Measurements from ENCODE around the gene MAGI1.

Gene MAGI1

DNA sequence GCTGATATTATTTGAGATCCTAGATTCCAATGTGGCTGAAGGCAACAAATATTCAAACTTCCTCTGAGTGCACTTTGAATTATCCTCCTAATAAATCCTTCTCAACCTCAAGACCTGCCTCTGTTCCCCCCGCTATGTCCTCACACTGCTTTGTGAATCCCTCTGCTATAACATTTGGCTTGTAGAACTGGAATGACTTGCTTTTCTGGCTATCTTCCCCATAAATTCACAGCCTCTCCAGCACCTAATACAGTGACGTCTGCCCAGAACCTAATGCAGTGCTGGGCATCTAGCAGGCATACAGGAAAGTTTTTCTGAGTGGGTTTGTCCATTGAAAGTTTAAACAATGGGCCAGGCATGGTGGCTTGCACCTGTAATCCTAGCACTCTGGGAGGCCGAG is 707.0 kb downstream of the MAGI1 start:
- Mint-ChIP-seq H3K9me3 (ENCODE audit: low read depth) (peaks cover 3% of the 10 kb centered on the region), H3K27me3 (no peaks in the 10 kb centered on the region)

DNA sequence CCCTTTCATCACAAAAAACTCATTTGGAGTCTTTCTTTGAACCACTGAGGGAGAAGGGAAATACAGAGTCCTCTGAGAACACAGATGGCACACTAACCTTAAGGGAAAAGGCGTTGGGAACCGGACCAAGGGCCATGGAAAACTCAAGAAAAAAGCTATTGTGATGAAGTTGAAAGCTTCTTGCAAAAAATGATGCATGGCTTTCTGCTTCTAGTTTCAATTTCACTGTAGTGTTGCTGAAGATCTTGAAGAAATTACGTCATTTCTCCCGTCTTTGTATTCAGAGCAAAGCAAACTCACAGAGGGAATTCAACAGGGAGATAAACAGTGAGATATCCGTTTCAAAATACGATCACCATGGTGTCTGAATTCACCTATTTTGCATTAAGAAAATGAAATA is 708.6 kb downstream of the MAGI1 start:
- Mint-ChIP-seq H3K36me3 (no peaks in the 10 kb centered on the region), H3K27ac (no peak overlapping the region), H3K27me3 (no peaks in the 10 kb centered on the region), H3K4me3 (no peak overlapping the region), H3K4me1 (ENCODE audit: low read depth) (no peaks in the 10 kb centered on the region), H3K9me3 (ENCODE audit: low read depth) (peaks cover 6% of the 10 kb centered on the region)

More for the DNA sequence above, 707.0 kb downstream of the MAGI1 start:
- Mint-ChIP-seq H3K36me3 (no peaks in the 10 kb centered on the region), H3K4me3 (no peak overlapping the region), H3K27ac (no peak overlapping the region), H3K4me1 (ENCODE audit: low read depth) (no peaks in the 10 kb centered on the region)

DNA sequence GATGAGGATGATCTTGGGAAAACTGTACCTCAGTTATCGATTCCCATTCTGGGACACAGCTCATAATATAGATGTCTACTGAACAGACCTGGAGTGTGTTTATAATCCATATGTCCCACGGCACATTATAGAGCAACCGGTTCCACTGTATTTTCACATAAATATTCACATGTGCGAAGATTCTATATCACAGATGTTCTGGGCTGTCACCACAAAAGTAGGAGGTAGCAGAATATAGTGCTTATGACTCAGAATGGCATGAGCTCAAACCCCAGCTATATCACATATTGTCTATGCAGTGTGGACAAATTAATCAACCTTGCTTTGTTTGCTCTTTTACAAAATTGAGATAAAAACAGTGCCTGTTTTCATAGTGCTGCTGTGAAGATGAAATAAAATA is 710.6 kb downstream of the MAGI1 start:
- Mint-ChIP-seq H3K9me3 (ENCODE audit: low read depth) (peaks cover 6% of the 10 kb centered on the region), H3K4me1 (ENCODE audit: low read depth) (no peaks in the 10 kb centered on the region), H3K27me3 (no peaks in the 10 kb centered on the region), H3K4me3 (no peak overlapping the region), H3K27ac (no peak overlapping the region), H3K36me3 (no peaks in the 10 kb centered on the region)

DNA sequence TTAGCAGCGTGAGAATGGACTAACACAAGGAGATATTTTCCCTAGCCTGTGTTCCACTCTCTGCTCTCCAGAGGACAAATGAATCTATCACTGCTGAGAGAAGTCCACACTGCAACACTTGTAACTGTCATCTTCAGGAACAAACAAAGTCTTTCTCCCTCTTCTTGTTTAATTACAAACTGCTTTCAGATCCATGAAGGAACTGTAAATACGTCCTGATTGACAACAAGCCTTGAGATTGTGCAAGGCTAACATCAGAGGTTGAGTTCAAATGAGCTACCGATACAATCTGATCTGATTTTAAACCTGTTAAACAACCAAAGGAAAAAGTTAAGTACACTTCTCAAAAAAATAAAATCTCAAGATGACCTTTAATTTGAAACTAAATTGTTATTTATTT is 712.1 kb downstream of the MAGI1 start:
- H3K4me1 Mint-ChIP-seq (ENCODE audit: low read depth) = no peaks in the 10 kb centered on the region
- H3K27ac Mint-ChIP-seq = no peak overlapping the region
- no peaks in the 10 kb centered on the region for H3K27me3 Mint-ChIP-seq
- H3K4me3 Mint-ChIP-seq = no peak overlapping the region
- no peaks in the 10 kb centered on the region for H3K36me3 Mint-ChIP-seq
- H3K9me3 Mint-ChIP-seq (ENCODE audit: low read depth) = peaks cover 6% of the 10 kb centered on the region

DNA sequence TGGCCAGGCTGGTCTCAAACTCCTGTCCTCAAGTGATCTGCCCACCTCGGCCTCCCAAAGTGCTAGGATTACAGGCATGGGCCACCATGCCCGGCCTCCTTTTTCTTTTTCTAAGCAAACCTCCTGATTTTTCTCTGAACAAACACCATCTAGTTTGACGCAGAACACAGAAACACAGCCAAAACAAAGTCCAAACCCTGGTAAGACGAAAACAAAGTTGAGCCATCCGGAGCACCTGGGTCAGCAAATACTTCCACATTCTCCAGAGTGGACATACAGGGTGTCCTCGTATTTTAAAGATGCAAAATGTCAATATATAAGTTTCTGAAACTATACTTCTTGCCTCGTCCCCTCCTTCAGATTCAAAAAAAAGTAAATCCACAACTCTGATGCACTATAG is 715.8 kb downstream of the MAGI1 start:
- no peaks in the 10 kb centered on the region for H3K36me3 Mint-ChIP-seq
- H3K4me1 Mint-ChIP-seq (ENCODE audit: low read depth) = no peaks in the 10 kb centered on the region
- H3K9me3 Mint-ChIP-seq (ENCODE audit: low read depth) = peaks cover 12% of the 10 kb centered on the region
- no peak overlapping the region for H3K4me3 Mint-ChIP-seq
- H3K27ac Mint-ChIP-seq = no peak overlapping the region
- H3K27me3 Mint-ChIP-seq = no peaks in the 10 kb centered on the region

DNA sequence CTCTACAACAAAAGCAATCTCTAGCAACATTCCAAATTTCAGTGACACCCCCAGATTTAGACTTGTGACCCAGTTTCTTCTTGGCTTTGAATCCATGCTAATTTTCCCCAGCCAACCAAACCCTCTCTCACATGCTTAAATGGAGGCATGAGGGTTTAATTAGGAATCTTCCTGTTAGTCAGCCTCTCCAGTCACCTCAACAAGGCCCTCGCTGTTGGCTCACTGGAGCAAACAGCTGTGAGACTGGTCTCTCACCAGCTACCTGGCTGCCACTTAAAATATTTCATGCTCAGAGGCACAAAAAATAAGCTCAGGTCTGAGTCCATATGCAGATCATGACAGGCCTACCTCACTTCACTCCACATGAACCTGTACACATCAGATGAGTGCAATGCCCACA is 720.5 kb downstream of the MAGI1 start:
- Mint-ChIP-seq H3K36me3 (no peaks in the 10 kb centered on the region), H3K9me3 (ENCODE audit: low read depth) (peaks cover 11% of the 10 kb centered on the region), H3K4me1 (ENCODE audit: low read depth) (no peaks in the 10 kb centered on the region), H3K4me3 (no peak overlapping the region), H3K27me3 (no peaks in the 10 kb centered on the region), H3K27ac (no peak overlapping the region)

DNA sequence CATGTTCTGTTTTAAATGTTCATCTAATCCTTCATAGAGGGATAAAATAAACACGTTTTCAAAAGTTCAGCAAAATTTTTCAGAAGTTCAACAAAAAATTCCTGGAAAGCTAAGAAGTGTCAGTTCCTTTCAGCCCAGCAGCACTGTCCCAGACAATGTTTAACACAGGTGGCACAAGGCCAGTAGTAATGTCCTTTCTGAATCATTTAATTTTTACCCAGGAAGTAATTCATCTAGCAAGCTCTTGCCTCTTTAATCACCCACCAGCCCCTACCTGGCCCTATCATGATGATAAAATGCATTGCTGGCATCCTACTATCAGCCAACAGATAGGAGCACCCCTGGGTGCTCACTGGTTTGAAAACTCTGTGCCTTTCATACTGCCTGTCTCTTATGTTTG is 723.8 kb downstream of the MAGI1 start:
- Mint-ChIP-seq H3K4me3 (no peak overlapping the region), H3K9me3 (ENCODE audit: low read depth) (peaks cover 4% of the 10 kb centered on the region), H3K27ac (no peak overlapping the region), H3K4me1 (ENCODE audit: low read depth) (no peaks in the 10 kb centered on the region), H3K27me3 (no peaks in the 10 kb centered on the region), H3K36me3 (no peaks in the 10 kb centered on the region)

DNA sequence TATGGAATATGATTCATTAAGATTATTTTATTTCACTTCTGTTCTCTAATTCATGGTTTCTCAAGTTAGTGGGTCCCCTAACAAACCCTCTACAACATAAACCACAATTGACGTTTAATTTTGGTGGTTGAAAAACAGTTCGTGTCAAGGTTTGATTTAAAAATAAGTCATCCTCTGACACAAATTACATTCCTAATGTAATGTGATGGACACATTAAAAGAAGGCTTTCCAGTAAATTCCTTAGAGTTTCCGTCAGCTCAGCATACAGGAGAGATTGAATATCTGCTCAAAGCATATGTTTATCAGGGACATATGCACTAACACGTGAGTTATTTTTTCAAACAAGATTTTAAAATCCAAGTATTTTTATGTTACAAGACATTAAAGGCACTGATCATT is 724.4 kb downstream of the MAGI1 start:
- Mint-ChIP-seq H3K27me3 (no peaks in the 10 kb centered on the region), H3K36me3 (no peaks in the 10 kb centered on the region), H3K9me3 (ENCODE audit: low read depth) (peaks cover 4% of the 10 kb centered on the region), H3K4me3 (no peak overlapping the region), H3K27ac (no peak overlapping the region), H3K4me1 (ENCODE audit: low read depth) (no peaks in the 10 kb centered on the region)

DNA sequence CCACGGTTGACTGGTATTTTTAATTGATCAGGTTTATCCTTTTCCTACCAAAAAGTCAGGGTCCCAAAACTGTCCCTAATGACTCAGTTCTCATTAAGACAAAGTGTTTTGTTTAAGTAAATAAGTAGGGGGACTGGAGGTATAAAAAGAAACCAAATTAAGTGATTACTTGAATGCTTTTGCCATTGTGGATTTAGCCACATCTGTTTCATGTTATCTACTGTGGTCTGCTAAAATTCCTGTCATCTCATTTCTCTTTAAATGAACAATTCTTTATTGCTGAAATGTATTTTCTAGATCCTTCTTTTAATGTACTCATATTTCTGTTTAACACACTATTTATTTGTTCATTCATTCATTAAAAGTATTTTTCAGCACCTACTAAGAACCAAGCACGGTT is 725.1 kb downstream of the MAGI1 start:
- no peaks in the 10 kb centered on the region for H3K36me3 Mint-ChIP-seq
- H3K4me1 Mint-ChIP-seq (ENCODE audit: low read depth) = no peaks in the 10 kb centered on the region
- no peaks in the 10 kb centered on the region for H3K27me3 Mint-ChIP-seq
- no peak overlapping the region for H3K27ac Mint-ChIP-seq
- H3K4me3 Mint-ChIP-seq = no peak overlapping the region
- H3K9me3 Mint-ChIP-seq (ENCODE audit: low read depth) = peaks cover 4% of the 10 kb centered on the region

DNA sequence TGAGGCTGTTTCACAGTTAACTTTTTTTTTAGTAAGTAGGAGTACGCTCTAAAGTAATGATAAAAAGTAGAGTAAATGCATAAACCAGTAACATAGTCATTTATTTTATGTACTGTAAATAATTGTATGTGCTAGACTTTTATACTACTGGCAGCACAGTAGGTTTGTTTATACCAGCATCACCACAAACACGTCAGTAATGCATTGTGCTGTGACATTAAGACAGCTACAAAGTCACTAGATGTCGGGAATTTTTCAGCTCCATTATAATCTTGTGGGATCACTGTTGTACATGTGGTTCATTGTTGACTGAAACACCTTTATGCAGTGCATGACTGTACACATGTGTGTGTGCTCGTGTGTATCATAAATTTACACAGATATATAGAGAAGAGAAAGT is 732.9 kb downstream of the MAGI1 start:
- no peaks in the 10 kb centered on the region for H3K36me3 Mint-ChIP-seq
- no peak overlapping the region for H3K27ac Mint-ChIP-seq
- H3K4me1 Mint-ChIP-seq (ENCODE audit: low read depth) = no peaks in the 10 kb centered on the region
- no peaks in the 10 kb centered on the region for H3K9me3 Mint-ChIP-seq (ENCODE audit: low read depth)
- H3K27me3 Mint-ChIP-seq = no peaks in the 10 kb centered on the region
- no peak overlapping the region for H3K4me3 Mint-ChIP-seq
